ENCODE data around the gene ABHD3. TPM values are rescaled to one million over a fixed set of nuclear protein-coding genes. Genes with fewer than 3 reads are reported as not detected.
A peak's percentile ranks its signal among the peaks of the same experiment; 100 is the strongest.
"Not testable (repeated sequence)": the region's sequence is repeated elsewhere in the genome, so short reads cannot be mapped to it uniquely, and the experiment has no call there.

Gene ABHD3
- total RNA-seq, 6 experiments from 2014 or later, result 20.1 to 22.3 (median 21.4) TPM

GRCh38 chr18:21652073-21652472 is 52.5 kb downstream of the ABHD3 start:
- no peaks in the 10 kb centered on the region for H3K9me3 ChIP-seq
- intact Hi-C loops (cut with DNase I), result no loop called here
- H3K4me1 ChIP-seq, result no peaks in the 10 kb centered on the region
- no peak for ATAC-seq
- no peak overlapping the region for H3K4me3 ChIP-seq
- no peaks in the 10 kb centered on the region for H3K27me3 ChIP-seq
- no peak overlapping the region for H3K27ac ChIP-seq
- peaks cover 0 to 2% (median 0%) of the 10 kb centered on the region in 4 donors for H3K36me3 ChIP-seq
- TF ChIP-seq POLR2A (IDR thresholded peaks at IDR 0.05) (no peak), CTCF (IDR thresholded peaks at IDR 0.05) (no peak)
- 90% methylated on average over 3 of the region's 4 CpGs for WGBS (ENCODE audit: insufficient coverage, low coverage, low lambda C conversion rate, missing lambda C conversion rate)
- DNase-seq, result no peak

GRCh38 chr18:21650311-21650710 is 54.3 kb downstream of the ABHD3 start:
- peaks cover 0 to 2% (median 0%) of the 10 kb centered on the region in 4 donors for H3K36me3 ChIP-seq
- no peak for DNase-seq
- WGBS (ENCODE audit: insufficient coverage, low coverage, low lambda C conversion rate, missing lambda C conversion rate), result 62% methylated on average over 1 of the region's 1 CpG
- no peak overlapping the region for H3K4me3 ChIP-seq
- TF ChIP-seq POLR2A (IDR thresholded peaks at IDR 0.05), result no peak
- TF ChIP-seq CTCF (IDR thresholded peaks at IDR 0.05), result no peak
- ATAC-seq, result no peak
- H3K27ac ChIP-seq, result no peak overlapping the region
- no peaks in the 10 kb centered on the region for H3K27me3 ChIP-seq
- H3K9me3 ChIP-seq, result no peaks in the 10 kb centered on the region
- intact Hi-C loops (cut with DNase I), result no loop called here
- no peaks in the 10 kb centered on the region for H3K4me1 ChIP-seq

- peaks cover 0 to 21% (median 5%) of the 10 kb centered on the region in 4 donors for H3K4me1 ChIP-seq
- H3K27ac ChIP-seq; H3K4me3 ChIP-seq; H3K9me3 ChIP-seq; ATAC-seq; H3K27me3 ChIP-seq; H3K36me3 ChIP-seq; DNase-seq; intact Hi-C loops (cut with DNase I): not testable (repeated sequence)
- WGBS (ENCODE audit: insufficient coverage, low coverage, low lambda C conversion rate, missing lambda C conversion rate), result 95% methylated on average over 3 of the region's 5 CpGs
These were observed 64.2 kb downstream of the ABHD3 start for GRCh38 chr18:21640375-21640774.

- 33% methylated on average over 2 of the region's 3 CpGs for WGBS (ENCODE audit: insufficient coverage, low coverage, low lambda C conversion rate, missing lambda C conversion rate)
These were observed 65.8 kb downstream of the ABHD3 start for GRCh38 chr18:21638822-21639221.

GRCh38 chr18:21636769-21637168 is 67.8 kb downstream of the ABHD3 start:
- Histone ChIP-seq H3K27me3 (no peaks in the 10 kb centered on the region), H3K27ac (no peak overlapping the region), H3K9me3 (no peaks in the 10 kb centered on the region), H3K36me3 (no peaks in the 10 kb centered on the region), H3K4me3 (no peak overlapping the region), H3K4me1 (peaks cover 0 to 21% (median 5%) of the 10 kb centered on the region in 4 donors)
- TF ChIP-seq POLR2A (IDR thresholded peaks at IDR 0.05) (no peak), CTCF (IDR thresholded peaks at IDR 0.05) (no peak)
- DNase-seq (no peak), ATAC-seq (no peak)
- WGBS (ENCODE audit: insufficient coverage, low coverage, low lambda C conversion rate, missing lambda C conversion rate), result 97% methylated on average over 9 of the region's 13 CpGs
- intact Hi-C loops (cut with DNase I), result no loop called here

More at GRCh38 chr18:21638822-21639221, 65.8 kb downstream of the ABHD3 start:
- Histone ChIP-seq H3K36me3 (no peaks in the 10 kb centered on the region), H3K27ac (peak overlapping the region; percentile 29 to 47 (median 46)), H3K4me1 (peaks cover 0 to 21% (median 5%) of the 10 kb centered on the region in 4 donors), H3K9me3 (no peaks in the 10 kb centered on the region), H3K27me3 (no peaks in the 10 kb centered on the region), H3K4me3 (no peak overlapping the region)
- ATAC-seq (peak; percentile 37 to 75 (median 54)), DNase-seq (no peak)
- intact Hi-C loops (cut with DNase I), result no loop called here
- TF ChIP-seq POLR2A (IDR thresholded peaks at IDR 0.05) (no peak), CTCF (IDR thresholded peaks at IDR 0.05) (no peak)
